HG02571 (cell line): Measurements from ENCODE around the gene CBX2.

ENCODE experiments used
- ATAC-seq: cut with Tn5 transposase; IDR thresholded peaks from one replicate; pipeline ENCODE4 v1.9.1; 2021; ENCODE audit warnings: mild to moderate bottlenecking, moderate library complexity; ENCODE audit not compliant: unreplicated experiment

CBX2 gene

DNA sequence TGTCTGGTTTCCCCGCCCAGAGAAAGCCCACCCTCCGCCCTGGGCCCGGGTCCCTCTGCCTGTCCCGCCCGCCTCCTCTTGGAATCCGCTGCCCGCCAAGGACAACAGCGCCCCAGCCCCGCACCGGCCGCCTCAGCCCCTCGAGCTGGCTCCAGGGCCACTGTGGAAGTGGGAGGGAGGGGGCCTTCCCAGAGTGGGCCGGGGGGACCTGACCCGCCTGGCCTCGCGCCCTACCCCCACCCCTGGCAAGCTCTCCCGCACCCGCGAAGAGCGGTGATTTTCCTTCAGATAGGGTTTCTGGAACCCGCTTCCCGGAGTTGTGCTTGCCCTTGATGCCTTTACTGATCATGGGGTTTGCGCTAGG, 21.2 kb downstream of the CBX2 start:
- no peak for ATAC-seq

DNA sequence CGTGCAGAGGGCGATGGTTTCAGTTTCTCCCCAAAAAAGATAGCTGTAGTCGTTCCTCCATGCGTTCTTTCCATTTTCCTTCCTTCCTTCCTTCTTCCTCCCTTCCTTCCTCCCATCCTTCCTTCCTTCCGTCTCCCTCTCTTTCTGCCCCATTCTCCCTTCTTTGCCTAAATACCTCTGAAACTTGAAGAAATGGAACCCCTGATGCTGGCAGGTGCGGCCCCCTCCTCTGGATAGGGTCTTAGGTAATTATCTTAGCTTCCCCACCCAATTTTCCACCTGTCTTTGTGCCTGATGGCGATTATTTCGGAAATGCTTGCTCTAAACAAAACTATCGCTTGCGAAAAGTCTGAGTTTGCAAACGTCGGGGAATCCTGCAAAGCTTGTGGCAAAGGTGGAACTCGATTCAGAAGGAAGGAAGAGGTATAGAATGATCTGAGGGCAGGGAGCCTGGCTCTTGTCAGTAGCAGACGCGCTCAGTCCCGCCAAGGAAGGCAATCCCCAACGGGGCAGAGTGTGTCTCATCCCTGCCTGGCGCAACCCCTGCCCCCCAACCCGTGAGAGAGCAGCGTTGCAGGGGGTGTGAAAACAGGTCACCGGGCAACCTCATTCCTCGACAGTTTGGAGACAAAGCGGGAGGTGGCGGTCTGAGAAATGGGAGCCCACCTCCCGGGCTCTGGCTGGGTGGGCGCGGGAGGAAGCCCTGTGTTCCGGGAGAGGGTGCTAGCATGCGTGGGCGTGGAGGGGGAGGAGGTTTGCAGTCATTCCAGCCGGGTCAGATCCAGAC, 21.8 kb downstream of the CBX2 start:
- no peak for ATAC-seq

DNA sequence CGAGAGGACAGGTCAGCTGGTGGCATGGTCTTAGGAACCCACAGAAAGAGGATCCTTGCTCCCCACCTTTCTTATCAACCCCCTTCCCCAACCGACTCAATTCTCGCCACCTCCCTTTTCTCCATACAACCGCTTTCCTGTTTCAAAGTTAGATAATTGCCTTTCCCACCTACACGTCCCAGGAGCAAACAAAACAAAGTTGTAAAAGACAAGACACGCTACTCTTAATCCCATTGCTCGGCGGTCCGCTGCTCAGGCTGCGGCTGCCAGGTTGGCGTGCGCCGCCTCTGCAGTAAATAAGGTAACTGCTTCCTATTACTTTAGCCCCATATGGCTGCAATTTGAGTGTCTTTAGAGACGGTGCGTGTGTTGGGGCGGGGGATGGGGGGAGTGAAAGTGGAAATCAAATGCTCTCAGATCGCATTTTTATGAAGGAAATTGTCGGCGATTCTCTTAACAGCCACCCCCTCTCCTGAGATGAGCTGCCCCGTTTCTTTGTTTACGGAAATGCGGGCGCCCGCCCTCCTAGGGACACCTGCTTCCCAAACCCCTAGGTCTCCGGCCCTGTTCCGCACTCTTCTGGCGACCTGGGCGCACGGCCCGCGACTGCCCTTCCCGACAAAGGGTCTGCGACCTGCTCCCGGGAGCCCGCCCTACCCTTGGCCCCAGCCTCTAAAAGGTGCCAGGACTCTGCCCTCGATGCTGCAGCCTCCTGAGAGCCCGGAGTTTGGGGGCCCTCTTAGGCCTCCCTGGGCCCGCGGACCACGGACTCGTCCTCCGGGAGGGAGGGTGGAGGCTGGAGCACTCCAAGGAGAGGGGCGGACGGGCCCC, 22.6 kb downstream of the CBX2 start:
- no peak for ATAC-seq

DNA sequence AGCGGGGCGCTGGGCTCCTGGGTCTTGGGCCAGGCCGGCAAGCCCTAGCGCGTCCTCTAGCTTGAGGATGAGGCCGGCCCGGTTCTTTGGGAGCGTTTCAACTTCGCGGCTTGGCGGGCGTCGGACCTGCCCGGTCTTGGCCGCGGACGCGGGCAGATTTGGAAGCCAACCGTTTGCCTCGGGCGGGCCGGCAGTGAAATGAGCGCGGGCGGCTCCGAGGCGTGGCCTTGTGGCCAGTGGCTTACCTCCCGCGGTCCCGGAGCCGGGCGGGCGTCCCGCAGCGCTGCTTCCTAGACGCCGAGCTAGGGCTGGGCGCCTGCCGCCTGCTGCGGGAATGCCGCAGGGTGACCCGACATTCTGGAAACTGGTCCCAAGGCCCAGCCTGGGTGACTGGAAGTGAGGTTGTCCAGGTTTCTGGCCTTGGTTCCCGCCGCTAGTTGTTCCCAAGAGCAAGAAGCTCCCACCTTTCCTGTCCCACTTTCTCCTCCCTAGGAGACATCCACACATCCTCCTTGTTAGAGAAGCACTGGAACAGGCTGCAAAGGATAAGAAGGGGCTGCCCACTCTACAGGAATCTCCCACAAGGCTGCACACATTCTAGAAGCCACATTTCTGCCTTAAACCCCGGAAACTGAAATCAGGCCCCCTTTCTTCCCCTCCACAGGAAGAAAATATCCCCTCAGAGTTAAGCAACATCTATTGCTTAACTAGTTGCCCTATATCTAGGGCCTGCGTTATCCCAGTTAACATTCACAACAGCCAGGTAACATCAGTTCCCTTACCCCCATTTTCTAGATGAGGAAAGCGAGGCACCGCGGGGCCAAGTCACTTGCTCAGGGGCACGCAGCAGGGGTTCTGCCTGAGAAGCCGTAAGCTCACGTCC, 23.4 kb downstream of the CBX2 start:
- ATAC-seq: no peak

GRCh38 chr17:79802039-79802735, 24.2 kb downstream of the CBX2 start:
- ATAC-seq: no peak

DNA sequence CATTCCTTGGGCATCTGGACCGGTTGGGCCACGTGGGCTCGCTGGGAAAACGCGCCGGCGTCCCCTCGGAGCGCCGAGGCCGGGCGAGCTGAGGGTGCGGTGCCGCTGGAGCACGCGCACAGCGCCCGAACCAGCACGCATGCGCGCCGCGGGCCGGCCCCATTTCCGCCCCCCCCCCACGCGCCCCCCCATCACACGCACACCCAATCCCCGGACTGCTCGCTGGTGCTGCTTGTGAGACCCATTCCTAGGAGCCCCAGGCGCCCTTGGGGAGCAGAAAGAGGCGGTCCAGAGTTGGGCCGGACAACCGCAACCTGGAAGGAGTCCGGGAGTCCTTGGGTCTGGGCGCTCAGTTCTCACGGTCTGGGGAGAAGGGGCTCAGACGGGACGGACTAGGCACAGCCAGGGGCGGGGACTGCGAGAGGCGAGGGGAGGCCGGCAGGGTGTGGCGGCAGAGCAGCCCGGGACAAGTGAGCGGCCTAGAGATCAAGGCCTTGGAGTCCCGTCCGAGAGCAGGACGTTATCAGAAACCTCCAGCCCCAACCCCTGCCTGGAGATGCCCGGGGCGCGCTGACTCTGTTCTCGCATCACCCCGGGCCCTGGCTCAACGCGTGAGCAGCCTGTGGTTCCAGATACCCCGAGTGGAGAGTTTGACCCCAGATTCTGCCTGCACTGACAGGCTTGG, 24.9 kb downstream of the CBX2 start:
- ATAC-seq: no peak

DNA sequence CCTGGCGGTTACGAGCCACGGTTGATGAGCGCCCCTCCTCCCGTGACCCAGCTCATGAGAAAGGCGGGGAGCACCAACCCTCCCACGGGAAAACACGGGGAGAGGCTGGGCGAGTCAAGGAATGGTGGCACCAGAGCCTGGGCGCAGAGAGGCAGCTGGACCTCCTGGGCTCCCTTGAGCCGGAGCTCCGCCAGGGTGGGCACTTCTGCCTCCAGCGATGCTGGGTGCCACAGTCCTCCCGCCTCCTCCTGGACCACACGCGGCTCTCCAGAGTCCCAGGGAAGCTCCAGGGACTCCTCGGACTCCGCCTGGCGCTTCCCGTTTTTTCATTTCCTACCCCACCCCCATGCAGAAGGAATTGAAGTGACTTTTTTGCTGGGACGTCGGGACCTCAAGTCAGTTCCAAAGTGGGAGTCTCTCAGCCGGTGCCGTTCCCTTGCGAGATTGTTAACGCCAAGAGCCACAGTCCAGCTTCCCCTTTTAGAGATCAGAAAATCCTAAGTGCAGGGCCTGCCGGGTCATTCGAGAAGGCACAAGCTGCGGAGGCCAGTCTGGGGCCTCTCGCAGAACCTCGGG, 25.6 kb downstream of the CBX2 start:
- no peak for ATAC-seq

DNA sequence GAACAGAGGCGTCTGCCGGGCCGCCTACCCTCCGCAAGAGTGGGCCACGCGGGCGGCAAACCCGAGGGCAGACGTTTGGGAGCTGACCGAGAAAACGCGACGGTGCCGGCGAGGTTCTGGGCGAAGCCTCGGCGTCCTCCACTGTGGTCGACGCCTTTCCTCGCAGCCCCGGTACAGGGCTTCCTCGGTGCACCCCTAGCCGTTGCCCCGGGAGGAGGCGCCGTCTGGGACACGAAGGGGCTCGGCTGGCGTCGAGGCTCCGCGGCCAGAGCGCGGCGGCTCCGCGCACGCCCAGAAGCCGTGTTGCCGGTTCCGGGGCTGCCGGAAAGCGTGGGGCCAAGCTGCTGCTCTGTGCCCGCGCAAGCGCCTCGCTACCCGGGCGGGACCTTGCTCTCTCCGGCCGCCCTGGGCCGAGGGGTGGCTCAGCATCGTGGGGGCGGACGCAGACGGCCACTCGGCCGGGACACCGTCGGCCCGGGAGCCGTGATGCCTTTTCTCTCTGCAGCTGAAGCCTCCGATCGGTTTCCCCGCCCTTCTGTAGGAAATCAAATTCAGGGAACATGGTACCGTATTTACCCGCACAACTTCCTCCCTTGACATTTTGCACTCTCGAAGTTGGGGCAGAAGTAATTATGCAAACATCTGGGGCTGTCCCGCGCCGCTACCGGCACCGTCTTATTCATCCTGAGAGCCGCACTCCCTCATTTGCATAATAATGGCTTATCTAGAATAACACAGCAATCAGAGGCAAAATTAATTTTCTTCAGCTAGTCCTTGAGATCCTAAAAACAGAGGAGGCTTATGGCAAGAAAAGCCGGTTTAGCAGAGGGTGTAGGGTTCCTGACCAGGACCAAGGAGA, 26.3 kb downstream of the CBX2 start:
- ATAC-seq: peak; percentile 57

DNA sequence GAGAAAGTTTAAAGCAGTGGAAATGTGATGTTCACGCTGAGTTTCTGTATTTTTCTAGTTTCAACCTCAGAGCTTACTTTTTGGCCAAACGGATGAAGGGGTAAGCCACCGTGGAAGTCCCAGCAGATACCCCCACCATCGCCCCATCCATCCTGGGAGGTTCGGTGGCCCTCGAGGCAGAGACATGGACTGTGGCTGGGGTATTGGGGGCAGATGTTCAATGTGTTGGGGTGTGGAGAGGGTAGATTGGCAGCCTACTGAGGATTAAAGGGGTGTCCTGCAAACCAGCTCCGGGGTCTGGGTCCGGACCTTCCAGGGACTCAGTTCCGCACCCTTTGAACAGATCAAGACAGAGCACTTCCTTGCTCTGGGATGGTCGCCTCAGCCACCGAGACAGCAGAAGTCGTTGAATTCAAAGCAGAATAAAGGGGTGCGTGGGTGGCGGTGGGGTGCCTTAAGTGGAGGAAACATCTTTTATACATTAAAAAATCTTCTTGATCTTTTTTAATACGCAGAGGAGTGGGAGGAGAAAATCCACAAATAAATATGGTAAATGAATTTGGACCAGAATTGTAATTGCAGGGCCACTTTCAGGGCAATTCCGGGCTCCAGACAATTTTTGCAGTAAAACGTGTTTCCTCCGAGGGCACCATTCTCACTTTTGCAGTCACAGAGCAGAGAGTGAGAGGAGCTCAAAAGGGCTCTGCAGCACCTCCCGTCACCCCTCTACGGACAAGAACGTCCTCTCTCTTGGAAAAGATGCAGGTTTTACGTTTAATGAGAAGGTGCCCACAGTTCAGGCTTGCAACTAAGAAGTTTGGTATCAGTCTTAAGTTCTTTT, 27.1 kb downstream of the CBX2 start:
- no peak for ATAC-seq

DNA sequence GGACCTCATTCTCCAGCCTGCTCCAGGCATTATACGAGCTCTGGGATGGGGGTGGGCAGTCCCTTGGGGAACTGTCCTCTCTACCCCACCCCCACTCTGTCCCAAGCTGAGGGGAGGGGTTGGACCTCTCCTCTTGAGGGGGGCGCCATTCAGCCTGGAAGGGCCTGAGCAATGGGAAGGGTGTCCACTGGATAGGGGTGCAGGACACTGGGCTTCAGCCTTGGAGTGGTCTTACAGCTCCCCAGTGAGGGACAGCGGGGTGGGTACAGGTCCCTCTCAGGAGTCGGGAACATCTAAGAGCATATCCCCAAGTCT, 28.5 kb downstream of the CBX2 start:
- no peak for ATAC-seq

GRCh38 chr17:79806863-79807720, 29.1 kb downstream of the CBX2 start:
- no peak for ATAC-seq

- no peak for ATAC-seq
Observed at GRCh38 chr17:79808763-79809529, 31.0 kb downstream of the CBX2 start.

DNA sequence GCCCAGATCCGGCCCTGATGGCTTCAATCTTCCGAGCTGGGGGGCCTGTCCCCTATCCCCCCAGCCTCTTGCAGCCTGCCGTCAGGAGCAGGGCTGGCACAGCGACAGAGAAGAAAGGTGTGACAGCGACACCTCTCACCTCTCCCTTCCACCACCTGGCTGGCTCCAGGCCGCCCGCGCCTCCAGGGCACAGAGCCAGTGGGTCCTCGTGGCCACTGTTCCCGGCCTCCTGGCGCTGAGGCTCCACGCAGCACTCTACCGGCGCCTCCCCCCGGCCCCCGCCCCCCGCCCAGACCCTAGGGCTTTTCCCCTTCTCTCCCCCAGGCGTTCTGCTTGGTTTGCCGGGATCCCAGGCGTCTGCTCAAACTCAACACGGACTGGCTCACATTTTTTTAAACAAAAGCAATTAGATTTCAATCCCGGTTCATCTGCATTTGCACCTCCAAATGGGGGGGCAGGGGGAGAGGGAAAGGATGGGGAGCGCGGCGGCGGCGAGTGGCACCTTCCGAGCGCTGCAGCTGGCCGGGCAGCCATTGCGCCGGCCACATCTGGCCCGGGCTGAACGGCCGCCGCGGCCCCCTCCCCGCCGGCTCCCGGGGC, 31.7 kb downstream of the CBX2 start:
- ATAC-seq: no peak

GRCh38 chr17:79810130-79811010, 32.4 kb downstream of the CBX2 start:
- peak; percentile 69 for ATAC-seq
